GM21723 (cell line): ENCODE measurements around the gene ZSCAN10.
A peak's percentile ranks its signal among the peaks of the same experiment; 100 is the strongest.
"Not testable (repeated sequence)": the region's sequence is repeated elsewhere in the genome, so short reads cannot be mapped to it uniquely, and the experiment has no call there.

ENCODE experiments used
- ATAC-seq: cut with Tn5 transposase; IDR thresholded peaks from one replicate; pipeline ENCODE4 v1.9.1; 2021; ENCODE audit warnings: mild to moderate bottlenecking, moderate library complexity; ENCODE audit not compliant: unreplicated experiment

The ZSCAN10 gene

DNA sequence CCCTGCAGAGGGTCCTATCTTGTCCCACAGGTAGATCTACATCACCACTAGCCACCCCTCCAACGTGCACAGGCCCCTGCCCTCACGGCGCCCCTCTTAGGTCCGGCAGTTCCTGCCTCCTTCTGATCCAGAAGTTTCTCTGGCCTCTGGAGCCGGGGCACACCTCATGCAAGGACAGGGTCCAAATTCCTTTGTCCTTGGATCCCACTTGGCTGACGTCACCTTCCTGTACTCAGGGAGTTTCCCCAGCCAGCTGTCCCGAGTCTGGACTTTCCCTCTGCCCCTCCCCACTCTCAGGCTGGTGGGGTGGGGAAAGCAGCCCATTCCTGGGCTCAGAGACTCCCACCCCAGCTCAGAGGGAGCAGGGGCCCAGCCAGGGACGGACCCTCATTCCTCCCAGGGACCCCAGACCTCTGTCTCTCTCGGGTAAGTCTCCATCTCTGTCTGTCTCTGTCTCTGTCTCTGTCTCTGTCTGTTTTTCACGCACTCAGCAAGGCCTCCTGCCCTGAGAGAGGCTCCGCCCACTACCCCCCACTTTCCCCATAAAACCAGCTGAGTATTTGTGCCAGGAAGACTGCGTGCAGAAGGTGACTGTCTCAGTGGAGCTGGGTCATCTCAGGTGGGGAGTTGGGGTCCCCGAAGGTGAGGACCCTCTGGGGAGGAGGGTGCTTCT, 33.9 kb downstream of the ZSCAN10 start, which contains the start of gene IL32:
Gene IL32, plus strand, starts transcription at position 572 of the 673 bp plus-strand sequence. CDS start 172 bp downstream, outside the sequence.
- no peak for ATAC-seq

DNA sequence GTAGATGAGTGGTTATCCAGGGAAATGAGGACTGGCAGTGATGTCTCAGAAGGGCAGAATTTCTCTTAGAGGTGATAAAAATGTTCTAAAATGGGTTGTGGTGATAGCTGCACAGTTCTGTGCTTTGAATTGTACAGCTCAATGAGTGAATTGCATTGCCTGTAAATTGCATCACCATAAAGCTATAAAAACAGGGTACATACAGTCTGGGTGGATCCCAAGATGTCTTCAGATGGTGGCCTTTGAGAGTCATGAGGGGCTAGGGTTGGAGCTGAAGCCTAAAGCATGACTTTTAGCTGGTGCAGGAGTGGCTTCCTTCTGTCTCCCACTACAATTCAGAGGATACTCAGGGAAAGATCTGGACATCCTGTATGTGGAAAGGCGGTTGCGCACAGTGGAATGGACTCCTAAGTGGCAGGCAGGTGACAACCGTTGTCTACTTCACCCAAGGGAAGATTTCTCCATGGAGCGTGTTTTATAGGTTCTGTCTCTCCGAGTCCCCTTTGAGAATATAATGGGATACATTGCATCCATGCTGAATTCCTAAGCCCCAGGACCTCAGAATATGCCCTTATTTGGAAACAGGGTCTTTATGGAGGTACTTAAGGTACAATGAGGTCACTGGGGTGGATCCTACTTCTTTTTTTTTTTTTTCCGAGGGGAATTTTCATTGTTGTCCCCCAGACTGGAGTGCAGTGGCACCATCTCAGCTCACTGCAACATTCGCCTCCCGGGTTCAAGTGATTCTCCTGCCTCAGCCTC, 35.3 kb downstream of the ZSCAN10 start:
- ATAC-seq: no peak

DNA sequence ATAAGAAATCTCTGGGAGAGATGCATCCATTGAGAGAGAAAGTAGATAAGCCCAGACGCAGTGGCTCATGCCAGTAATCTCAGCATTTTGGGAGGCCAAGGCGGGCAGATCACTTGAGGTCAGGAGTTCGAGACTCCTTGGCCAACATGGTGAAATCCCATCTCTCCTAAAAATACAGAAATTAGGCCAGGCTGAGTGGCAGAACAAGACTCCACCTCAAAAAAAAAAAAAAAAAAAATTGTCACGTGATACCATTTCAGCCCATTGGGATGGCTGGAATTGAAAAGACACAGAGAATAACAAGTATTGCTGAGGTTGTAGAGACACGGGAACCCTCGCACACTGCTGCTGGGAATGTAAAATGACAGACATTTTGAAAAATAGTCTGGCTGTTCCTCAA, 36.5 kb downstream of the ZSCAN10 start:
- no peak for ATAC-seq

DNA sequence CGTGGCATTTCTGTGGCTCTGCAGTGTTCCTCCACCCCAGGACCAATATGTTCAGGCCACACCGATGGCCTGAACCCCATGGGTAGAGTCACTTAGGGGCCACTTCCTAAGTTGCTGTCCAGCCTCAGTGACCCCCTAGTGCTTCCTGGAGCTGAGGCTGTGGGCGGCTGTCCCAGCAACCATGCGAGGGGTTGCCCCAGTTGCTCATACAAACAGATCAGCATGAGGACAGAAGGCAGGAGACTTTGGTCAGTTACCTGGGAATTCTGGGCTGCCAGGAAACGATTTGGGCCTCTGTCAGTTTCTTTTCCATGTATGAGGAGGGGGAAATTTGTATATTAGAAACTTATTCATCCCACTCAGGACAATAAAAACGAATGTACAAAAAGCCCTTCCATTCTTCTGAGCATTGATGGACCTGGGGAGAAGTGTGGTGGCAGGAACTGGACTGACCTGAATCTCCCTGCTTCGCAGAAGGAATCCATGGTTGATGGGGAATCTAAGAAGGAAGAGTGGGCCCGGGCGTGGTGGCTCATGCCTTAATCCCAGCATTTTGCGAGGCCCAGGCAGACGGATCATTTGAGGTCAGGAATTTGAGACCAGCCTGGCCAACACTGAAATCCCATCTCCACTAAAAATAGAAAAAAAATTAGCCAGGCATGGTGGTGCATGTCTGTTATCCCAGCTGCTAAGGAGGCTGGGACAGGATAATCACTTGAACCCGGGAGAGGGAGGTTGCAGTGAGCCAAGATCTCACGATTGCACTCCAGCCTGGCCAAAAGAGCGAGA, 38.6 kb downstream of the ZSCAN10 start:
- no peak for ATAC-seq

DNA sequence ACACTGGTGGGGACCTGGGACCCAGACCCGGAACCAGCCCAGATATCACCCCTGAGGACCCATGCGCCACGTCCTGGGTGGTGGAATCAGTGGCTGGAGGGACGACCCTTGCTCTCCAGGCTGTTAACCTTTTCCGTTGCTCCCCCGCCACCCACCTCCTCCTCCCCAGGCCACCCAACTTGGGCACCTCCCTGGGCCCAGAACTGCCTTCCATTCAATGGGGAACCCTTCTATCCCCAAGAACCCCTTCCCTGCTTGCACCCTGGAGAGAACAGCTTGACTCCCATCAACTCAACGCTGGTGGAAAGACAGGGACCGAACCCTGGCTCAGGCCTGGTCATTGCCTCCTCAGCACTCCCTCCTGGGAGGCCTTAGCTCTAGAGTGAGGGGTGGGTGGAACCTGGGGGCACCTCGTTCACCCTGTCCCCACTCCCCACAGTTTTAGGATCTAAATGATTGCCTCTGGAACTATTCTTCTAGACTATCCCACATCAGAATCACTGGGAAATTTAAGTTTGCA, 39.3 kb downstream of the ZSCAN10 start:
- peak; percentile 6 for ATAC-seq

DNA sequence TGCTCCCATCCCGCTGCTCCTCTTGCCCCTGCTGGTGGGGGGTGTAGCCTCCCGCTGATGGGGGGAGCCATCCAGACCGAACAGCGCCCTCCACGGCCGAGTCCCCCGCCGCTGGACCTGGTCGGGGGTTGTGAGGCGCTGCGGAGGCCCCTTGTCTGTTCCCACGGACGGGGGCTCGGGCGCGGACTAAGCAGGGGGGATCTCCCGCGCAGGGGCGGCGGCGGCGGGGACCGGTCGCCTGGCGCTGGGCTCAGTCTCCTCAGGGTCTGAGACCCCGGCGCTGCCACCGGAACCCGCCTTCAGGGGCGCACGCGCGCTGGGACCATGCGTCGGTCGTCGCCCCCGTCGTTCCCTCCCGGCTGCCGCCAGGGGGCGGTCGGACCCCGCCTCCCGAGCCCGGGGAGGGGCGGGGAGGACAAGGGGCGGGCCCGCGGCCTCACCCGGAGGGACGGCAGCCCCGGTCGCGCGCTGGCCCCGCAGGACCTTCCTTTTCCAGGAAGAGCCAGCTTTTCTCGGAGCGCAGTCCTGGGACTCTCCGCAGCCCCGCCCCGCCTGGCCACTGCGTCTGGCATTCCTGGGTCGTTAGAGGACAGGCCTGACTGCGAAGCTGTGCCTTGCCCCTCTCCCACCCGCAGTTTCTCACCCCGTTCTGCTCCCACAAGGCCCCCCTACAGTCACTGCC, 39.9 kb downstream of the ZSCAN10 start:
- peak; percentile 77 for ATAC-seq

DNA sequence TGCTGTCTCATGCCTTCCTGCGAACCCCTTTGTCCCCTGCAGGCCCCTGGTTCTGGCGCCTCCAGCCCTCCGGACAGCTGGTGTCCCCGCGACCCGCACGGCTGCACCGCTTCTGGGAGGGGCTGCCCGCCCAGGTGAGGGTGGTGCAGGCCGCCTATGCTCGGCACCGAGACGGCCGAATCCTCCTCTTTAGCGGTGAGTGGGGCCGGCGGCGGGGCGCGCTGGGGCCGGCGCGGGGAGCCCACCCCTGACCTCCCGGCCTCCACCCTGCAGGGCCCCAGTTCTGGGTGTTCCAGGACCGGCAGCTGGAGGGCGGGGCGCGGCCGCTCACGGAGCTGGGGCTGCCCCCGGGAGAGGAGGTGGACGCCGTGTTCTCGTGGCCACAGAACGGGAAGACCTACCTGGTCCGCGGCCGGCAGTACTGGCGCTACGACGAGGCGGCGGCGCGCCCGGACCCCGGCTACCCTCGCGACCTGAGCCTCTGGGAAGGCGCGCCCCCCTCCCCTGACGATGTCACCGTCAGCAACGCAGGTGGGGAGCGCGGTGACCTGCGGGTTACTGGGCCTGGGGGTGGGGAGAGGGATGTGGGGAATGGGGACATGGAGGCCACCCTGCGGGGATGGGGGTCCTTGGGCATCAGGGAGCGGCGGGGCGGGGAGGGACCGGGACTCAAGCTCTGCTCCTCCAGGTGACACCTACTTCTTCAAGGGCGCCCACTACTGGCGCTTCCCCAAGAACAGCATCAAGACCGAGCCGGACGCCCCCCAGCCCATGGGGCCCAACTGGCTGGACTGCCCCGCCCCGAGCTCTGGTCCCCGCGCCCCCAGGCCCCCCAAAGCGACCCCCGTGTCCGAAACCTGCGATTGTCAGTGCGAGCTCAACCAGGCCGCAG, 40.7 kb downstream of the ZSCAN10 start:
- ATAC-seq: peak; percentile 38

DNA sequence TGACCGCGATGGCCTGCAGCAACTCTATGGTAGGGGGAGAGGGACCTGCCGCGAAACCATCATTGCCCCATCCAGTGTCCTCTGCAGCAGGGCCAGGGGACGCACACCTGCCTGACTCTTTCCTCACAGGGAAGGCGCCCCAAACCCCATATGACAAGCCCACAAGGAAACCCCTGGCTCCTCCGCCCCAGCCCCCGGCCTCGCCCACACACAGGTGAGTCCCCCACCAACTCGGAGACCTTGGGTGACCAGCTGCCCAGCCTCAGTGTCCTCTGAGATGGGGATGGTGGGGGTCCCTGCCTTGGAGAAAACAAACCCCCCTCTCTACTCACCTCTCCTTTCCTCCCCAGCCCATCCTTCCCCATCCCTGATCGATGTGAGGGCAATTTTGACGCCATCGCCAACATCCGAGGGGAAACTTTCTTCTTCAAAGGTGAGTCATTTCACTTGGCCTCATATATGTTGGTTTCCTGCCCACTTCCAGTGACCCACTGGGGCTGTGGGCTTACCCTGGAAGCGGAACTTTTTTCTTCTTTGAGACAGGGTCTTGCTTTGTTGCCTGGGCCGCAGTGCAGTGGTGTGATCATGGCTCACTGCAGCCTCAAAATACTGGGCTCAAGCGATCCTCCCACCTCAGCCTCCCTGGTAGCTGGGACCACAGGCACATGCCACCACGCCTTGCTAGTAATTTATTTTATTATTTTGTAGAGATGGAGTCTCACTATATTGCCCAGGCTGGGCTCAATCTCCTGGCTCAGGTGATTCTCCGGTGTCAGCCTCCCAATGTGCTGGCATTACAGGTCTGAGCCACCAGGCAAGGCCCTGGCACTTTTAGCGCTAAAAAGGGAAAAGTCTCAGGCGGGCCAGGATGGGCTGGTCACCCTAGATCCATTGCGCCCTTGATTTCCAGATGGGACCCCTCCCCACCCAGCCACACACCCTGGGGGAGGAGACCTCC, 41.6 kb downstream of the ZSCAN10 start:
- no peak for ATAC-seq

DNA sequence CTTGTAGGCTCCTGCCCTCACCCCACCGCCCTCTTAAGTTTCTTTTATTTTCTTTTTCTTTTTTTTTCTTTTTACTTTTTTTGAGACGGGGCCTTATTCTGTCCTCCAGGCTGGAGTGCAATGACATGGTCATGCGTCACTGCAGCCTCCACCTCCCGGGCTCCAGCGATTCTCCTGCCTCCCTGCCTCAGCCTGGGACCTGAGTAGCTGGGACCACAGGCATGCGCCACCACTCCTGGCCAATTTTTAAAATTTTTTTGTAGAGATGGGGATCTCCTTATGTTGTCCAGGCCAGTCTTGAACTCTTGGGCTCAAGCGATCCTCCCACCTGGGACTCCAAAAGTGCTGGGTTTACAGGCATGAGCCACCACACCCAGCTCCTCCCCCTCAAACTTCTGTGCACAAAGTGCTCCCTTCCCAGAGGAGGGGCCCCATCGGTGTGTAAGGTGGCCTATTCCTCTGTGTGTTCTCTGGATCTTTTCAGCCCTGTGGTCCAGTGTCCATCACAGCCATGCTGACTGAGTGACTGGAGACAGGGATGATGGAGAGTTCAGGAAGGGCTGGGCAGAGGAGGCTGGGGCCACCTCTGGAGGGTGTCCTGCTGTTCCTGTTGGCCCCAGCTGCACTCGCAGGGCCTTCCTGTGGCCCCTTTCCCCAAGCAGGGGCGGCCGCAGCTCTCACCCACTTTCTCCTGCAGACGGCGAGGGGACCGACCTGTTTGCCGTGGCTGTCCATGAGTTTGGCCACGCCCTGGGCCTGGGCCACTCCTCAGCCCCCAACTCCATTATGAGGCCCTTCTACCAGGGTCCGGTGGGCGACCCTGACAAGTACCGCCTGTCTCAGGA, 42.5 kb downstream of the ZSCAN10 start:
- ATAC-seq: no peak

DNA sequence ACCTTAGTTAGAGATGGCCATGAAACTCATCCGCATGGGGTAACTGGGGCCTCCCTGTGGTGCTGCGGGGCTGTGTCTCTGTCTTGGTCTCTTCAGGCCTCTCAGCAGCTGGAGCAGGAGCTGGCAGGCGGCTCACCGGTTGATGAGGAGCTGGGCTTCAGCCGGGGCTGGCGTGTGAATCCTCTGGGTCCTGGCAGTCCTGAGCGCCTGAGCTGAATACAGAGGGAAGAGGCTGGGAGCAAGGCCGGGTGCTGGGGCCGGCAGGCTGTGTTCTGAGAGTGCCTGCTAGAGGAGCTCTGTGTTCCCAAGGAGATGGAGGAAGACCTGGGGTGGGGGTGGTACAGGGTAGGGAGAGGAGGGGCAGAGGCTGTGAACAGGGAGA, 43.4 kb downstream of the ZSCAN10 start:
- ATAC-seq: not testable (repeated sequence)

DNA sequence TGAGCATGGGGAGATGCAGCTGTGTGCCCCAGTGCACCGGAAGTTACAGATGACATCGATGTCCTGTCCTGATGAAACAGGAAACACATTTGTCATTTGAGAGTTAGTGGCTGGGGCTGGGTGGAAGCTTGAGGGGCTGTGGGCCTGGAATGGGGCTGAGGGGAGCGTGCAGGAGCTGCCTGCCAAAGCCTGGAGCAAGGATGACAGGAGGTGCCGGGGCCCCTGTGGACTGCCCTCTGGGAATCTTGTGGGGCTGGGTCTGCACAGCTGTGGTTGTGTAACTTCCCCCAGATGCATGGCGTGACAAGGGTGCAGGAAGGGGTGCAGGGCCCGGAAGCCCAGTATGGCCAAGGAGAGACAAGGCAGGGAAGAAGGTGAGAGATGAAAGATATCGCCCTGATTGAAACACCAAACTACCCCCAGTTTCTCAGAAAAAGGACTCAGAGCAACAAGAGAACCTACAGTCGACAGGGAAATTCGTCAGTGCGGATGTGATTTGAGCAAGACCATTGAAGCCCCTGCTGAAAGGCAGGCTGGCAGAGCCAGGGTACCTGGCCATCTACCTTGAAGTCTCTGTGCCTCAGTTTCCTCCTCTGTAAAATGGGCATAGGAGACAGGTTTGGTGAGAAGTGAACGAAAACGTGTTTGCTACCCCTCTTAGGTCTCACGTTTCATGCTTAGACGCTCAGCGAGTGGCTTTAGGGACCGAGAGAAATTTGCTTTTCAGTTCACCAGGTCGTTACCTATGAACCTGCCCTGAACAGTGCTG, 43.9 kb downstream of the ZSCAN10 start:
- ATAC-seq: no peak

DNA sequence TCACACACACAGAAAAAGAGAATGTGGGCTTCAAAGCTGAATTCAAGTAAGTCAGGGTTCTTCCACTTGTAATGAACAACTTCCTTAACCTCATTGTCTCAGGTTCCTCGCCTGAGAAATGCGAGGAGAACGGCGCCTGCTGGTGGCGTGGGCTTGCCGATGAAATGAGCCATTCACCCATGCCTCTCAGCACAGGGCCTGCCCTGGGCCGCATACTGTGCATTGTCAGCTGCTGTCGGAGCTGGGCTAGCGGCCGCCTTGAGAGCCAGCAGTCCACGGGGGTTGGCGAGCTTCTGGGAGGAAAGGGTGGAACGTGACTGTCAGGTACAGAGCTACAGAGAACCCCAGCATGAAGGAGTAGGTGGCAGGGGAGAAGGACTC, 45.8 kb downstream of the ZSCAN10 start:
- ATAC-seq: not testable (repeated sequence)

DNA sequence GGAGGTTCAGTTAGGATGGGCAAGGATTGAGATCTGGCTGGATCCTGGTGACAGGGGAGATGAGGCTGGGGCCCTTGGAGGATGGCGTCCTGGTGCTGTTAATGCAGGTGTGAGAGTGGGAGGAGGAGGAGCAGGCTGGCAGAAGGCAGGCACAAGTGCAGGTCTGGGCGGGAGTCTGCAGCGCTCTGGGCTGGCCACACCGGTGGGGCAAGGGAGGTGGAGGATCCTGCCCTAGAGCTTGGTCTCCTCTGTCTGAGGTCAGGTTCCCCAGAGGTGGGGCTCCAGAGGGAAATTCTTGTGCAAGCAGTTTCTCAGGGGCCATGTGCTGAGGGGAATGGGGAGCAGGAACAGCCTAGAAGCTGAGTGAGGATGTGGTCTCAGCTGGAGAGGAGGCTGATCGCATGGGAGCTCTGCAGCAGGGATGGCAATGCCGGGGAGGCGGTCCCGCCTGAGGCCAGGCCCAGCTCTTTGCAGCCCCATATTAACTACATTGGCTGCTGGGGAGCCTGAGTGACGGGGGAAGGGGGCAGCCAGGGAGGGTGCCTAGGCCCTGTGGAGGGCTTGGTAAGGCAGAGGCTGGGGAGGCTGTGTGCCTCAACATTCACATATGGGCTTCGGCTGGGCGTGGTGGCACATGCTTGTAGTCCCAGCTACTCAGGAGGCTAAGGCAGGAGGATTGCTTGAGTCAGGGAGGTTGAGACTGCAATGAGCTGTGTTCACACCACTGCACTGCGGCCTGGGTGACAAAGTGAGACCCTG, 46.3 kb downstream of the ZSCAN10 start:
- not testable (repeated sequence) for ATAC-seq

DNA sequence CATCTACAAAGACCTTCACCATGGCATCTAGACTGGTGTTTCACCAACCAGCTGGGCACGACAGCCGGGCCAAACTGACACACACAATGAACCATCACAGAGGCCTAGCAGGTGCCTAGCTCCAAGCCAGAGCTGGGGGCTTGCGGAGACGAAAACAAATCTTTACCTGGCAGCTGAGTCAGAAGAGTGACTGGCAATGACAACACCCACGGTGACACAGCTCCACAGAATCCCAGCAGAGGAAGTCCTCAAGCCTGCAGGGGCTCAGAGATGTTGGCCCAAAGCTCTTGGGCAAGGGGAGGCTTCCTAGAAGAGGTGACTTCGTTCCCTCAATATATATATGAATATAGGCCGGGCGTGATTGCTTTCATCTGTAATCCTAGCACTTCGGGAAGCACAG, 47.6 kb downstream of the ZSCAN10 start:
- ATAC-seq: no peak

DNA sequence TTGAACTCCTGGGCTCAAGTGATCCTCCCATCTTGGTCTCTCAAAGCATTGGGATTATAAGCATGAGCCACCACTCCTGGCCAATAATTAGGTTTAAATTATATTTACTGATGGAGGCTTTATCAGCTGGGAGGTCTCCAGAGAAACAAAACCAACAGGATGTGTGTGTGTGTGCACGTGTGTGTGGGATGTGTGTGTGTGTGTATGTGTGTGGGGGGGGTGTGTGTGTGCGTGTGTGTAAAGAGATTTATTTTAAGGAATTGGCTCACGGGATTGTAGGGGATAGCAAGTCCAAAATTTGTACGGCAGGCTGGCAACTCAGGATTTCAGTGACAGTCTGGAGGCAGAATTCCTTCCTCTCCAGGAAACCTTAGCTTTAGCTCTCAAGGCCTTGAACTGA, 48.1 kb downstream of the ZSCAN10 start:
- no peak for ATAC-seq

DNA sequence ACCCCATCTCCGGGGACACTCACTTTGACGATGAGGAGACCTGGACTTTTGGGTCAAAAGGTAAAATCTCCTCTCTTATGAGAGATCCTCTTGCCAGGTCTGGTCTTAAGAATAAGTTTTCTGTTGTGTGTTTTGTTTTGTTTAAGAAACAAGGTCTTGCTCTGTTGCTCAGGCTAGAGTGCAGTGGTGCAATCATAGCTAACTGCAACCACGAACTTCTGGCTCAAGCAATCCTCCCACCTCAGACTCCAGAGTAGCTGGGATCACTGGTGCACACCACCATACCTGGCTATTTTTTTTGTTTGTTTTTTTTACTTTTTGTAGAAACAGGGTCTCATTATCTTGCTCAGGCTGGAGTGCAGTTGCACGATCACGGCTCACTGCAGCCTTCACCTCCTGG, 48.6 kb downstream of the ZSCAN10 start:
- no peak for ATAC-seq
